B cell (primary cell): Measurements from ENCODE around the gene KCNJ14.
"Not testable (repeated sequence)": the region's sequence is repeated elsewhere in the genome, so short reads cannot be mapped to it uniquely, and the experiment has no call there.

Source experiments
- CTCF ChIP-seq: fragments of 200-600 bp; IDR thresholded peaks from one replicate; pipeline ENCODE4 v1.8.0; 2022; ENCODE audit warnings: antibody characterized with exemption, mild to moderate bottlenecking
- EZH2 ChIP-seq: IDR thresholded peaks from 2 replicates; pipeline ENCODE4 v1.6.1; 2012; ENCODE audit warnings: borderline replicate concordance, low read depth, mild to moderate bottlenecking, moderate library complexity, low read length; ENCODE audit not compliant: insufficient read depth, poor library complexity, severe bottlenecking

GRCh38 chr19:48486706-48487105 is 31.3 kb downstream of the KCNJ14 start:
- TF ChIP-seq CTCF, EZH2: not testable (repeated sequence)
